Neural progenitor cell (in vitro differentiated cells): ENCODE measurements around the gene ZNF521. TPM values are rescaled to one million over a fixed set of nuclear protein-coding genes. Genes with fewer than 3 reads are reported as not detected.

Experiments used
- DNase-seq: peaks from one replicate; pipeline ENCODE4 v3.0.0-alpha.2; 2016; ENCODE audit warnings: low spot score
- H2AFZ ChIP-seq: fragments of 200-600 bp; sonication (generic); replicated peaks from 2 replicates; pipeline ENCODE4 v1.6.1; 2016; ENCODE audit warnings: antibody characterized with exemption
- H3F3A ChIP-seq: fragments of 200-600 bp; sonication (generic); 2 replicates; pipeline ENCODE4 v1.6.1; 2016; ENCODE audit warnings: antibody characterized with exemption, low read depth
- H3K27ac ChIP-seq: fragments of 200-600 bp; sonication (generic); 2 replicates; pipeline ENCODE4 v1.5.1; 2016; ENCODE audit warnings: mild to moderate bottlenecking
- H3K27me3 ChIP-seq: fragments of 200-600 bp; sonication (generic); 2 replicates; pipeline ENCODE4 v1.6.1; 2016; ENCODE audit warnings: mild to moderate bottlenecking, moderate library complexity
- H3K36me3 ChIP-seq: fragments of 200-600 bp; sonication (generic); 2 replicates; pipeline ENCODE4 v1.5.1; 2016
- H3K4me1 ChIP-seq: fragments of 200-600 bp; sonication (generic); 2 replicates; pipeline ENCODE4 v1.6.1; 2016; ENCODE audit warnings: mixed run types
- H3K4me2 ChIP-seq: fragments of 200-600 bp; sonication (generic); 2 replicates; pipeline ENCODE4 v1.6.1; 2016
- H3K4me3 ChIP-seq: fragments of 200-600 bp; sonication (generic); 2 replicates; pipeline ENCODE4 v1.5.1; 2016
- H3K79me2 ChIP-seq: fragments of 200-600 bp; sonication (generic); 2 replicates; pipeline ENCODE4 v1.6.1; 2016; ENCODE audit warnings: low read depth
- H3K9ac ChIP-seq: fragments of 200-600 bp; sonication (generic); 2 replicates; pipeline ENCODE4 v1.6.1; 2016
- H3K9me3 ChIP-seq: fragments of 200-600 bp; sonication (generic); 2 replicates; pipeline ENCODE4 v1.5.1; 2016; ENCODE audit warnings: low read depth
- H4K20me1 ChIP-seq: fragments of 200-600 bp; sonication (generic); 2 replicates; pipeline ENCODE4 v1.6.1; 2016; ENCODE audit warnings: low read depth
- H3K27ac Mint-ChIP-seq: 3 replicates; pipeline ENCODE4 v1.8.0; 2021; ENCODE audit warnings: mixed read lengths
- H3K27me3 Mint-ChIP-seq: 2 replicates; pipeline ENCODE4 v1.8.0; 2022; ENCODE audit warnings: low read depth, mild to moderate bottlenecking, inconsistent platforms, moderate library complexity, mixed read lengths; ENCODE audit not compliant: insufficient read depth
- H3K36me3 Mint-ChIP-seq: 3 replicates; pipeline ENCODE4 v1.8.0; 2021; ENCODE audit warnings: mixed read lengths
- H3K4me1 Mint-ChIP-seq: 3 replicates; pipeline ENCODE4 v1.8.0; 2021; ENCODE audit warnings: mixed read lengths
- H3K4me3 Mint-ChIP-seq: 3 replicates; pipeline ENCODE4 v1.8.0; 2021; ENCODE audit warnings: mild to moderate bottlenecking, moderate library complexity, mixed read lengths
- H3K9me3 Mint-ChIP-seq: 3 replicates; pipeline ENCODE4 v1.8.0; 2020; ENCODE audit warnings: mixed read lengths
- CTCF ChIP-seq: fragments of 200-600 bp; sonication (generic); IDR thresholded peaks from 2 replicates; pipeline ENCODE4 v1.5.1; 2017; ENCODE audit warnings: antibody characterized with exemption, mild to moderate bottlenecking
- EZH2 ChIP-seq: fragments of 200-600 bp; sonication (generic); IDR thresholded peaks from 2 replicates; pipeline ENCODE4 v1.6.1; 2017; ENCODE audit warnings: antibody characterized with exemption, mild to moderate bottlenecking, moderate library complexity
- EZH2phosphoT487 ChIP-seq: fragments of 200-600 bp; sonication (generic); IDR thresholded peaks from 2 replicates; pipeline ENCODE4 v1.6.1; 2017; ENCODE audit warnings: antibody characterized with exemption
- total RNA-seq: library from RNA; depleted of rRNA; stranded (reverse); fragments of >200 nt; gene quantifications from 2 replicates; pipeline ENCODE4 v1.2.3, GENCODE V29; 2015; ENCODE audit warnings: low replicate concordance

ZNF521 gene
- total RNA-seq, 1 donor from 2014 or later = 136 TPM

- Mint-ChIP-seq H3K9me3 (peaks cover 2% of the 10 kb centered on the region), H3K4me1 (peaks cover 19% of the 10 kb centered on the region), H3K27me3 (peaks cover 8% of the 10 kb centered on the region), H3K27ac (no peak overlapping the region), H3K36me3 (peaks cover 61% of the 10 kb centered on the region), H3K4me3 (no peak overlapping the region)
- Histone ChIP-seq H2AFZ (no peak overlapping the region), H3K27ac (no peak overlapping the region), H3K9ac (no peak overlapping the region), H3F3A (no peaks in the 10 kb centered on the region), H4K20me1 (peaks cover 99% of the 10 kb centered on the region), H3K36me3 (peaks cover 10% of the 10 kb centered on the region), H3K4me2 (no peak overlapping the region), H3K4me1 (no peaks in the 10 kb centered on the region), H3K4me3 (no peak overlapping the region), H3K79me2 (peaks cover 98% of the 10 kb centered on the region), H3K27me3 (no peaks in the 10 kb centered on the region), H3K9me3 (no peaks in the 10 kb centered on the region)
- no peak for TF ChIP-seq EZH2
- no peak for DNase-seq
Observed at GRCh38 chr18:25305584-25305983, 46.4 kb downstream of the ZNF521 start.

GRCh38 chr18:25300492-25300891 is 51.5 kb downstream of the ZNF521 start:
- no peak overlapping the region for H3K27ac Mint-ChIP-seq
- H3K9me3 ChIP-seq = no peaks in the 10 kb centered on the region
- DNase-seq = no peak
- peaks cover 99% of the 10 kb centered on the region for H4K20me1 ChIP-seq
- peaks cover 2% of the 10 kb centered on the region for H3K4me1 Mint-ChIP-seq
- H3K36me3 ChIP-seq = peaks cover 9% of the 10 kb centered on the region
- H3K27me3 Mint-ChIP-seq = peaks cover 4% of the 10 kb centered on the region
- no peaks in the 10 kb centered on the region for H3K27me3 ChIP-seq
- H3K79me2 ChIP-seq = peaks cover 99% of the 10 kb centered on the region
- TF ChIP-seq EZH2 (no peak), EZH2phosphoT487 (no peak), CTCF (no peak)
- H3K4me3 ChIP-seq = no peak overlapping the region
- H3K9ac ChIP-seq = no peak overlapping the region
- no peak overlapping the region for H3K4me3 Mint-ChIP-seq
- H2AFZ ChIP-seq = no peak overlapping the region
- no peak overlapping the region for H3K4me2 ChIP-seq
- H3K36me3 Mint-ChIP-seq = peaks cover 57% of the 10 kb centered on the region
- peaks cover 11% of the 10 kb centered on the region for H3F3A ChIP-seq
- no peak overlapping the region for H3K27ac ChIP-seq
- H3K4me1 ChIP-seq = no peaks in the 10 kb centered on the region
- H3K9me3 Mint-ChIP-seq = peaks cover 2% of the 10 kb centered on the region

- TF ChIP-seq EZH2 (no peak), CTCF (no peak), EZH2phosphoT487 (no peak)
- DNase-seq = no peak
- Histone ChIP-seq H3K79me2 (peaks cover 96% of the 10 kb centered on the region), H3K36me3 (peaks cover 6% of the 10 kb centered on the region), H3K9me3 (no peaks in the 10 kb centered on the region), H3F3A (peaks cover 11% of the 10 kb centered on the region), H3K9ac (no peak overlapping the region), H3K27ac (no peak overlapping the region), H4K20me1 (peaks cover 99% of the 10 kb centered on the region), H3K4me1 (no peaks in the 10 kb centered on the region), H3K27me3 (no peaks in the 10 kb centered on the region), H3K4me2 (no peak overlapping the region), H2AFZ (no peak overlapping the region), H3K4me3 (no peak overlapping the region)
- Mint-ChIP-seq H3K4me3 (no peak overlapping the region), H3K36me3 (peaks cover 57% of the 10 kb centered on the region), H3K27me3 (peaks cover 4% of the 10 kb centered on the region), H3K27ac (no peak overlapping the region), H3K9me3 (peaks cover 2% of the 10 kb centered on the region), H3K4me1 (peaks cover 5% of the 10 kb centered on the region)
Observed at GRCh38 chr18:25299426-25300300, 52.3 kb downstream of the ZNF521 start.

GRCh38 chr18:25298853-25299274 is 53.1 kb downstream of the ZNF521 start:
- Histone ChIP-seq H3K4me3 (no peak overlapping the region), H3K27ac (no peak overlapping the region), H3K36me3 (peaks cover 3% of the 10 kb centered on the region), H3K9ac (no peak overlapping the region), H3K79me2 (peaks cover 95% of the 10 kb centered on the region), H4K20me1 (peaks cover 99% of the 10 kb centered on the region), H3K4me1 (no peaks in the 10 kb centered on the region), H3K27me3 (no peaks in the 10 kb centered on the region), H3K9me3 (no peaks in the 10 kb centered on the region), H3K4me2 (no peak overlapping the region), H2AFZ (no peak overlapping the region), H3F3A (peaks cover 11% of the 10 kb centered on the region)
- no peak overlapping the region for H3K4me3 Mint-ChIP-seq
- H3K4me1 Mint-ChIP-seq = peaks cover 7% of the 10 kb centered on the region
- H3K9me3 Mint-ChIP-seq = peaks cover 2% of the 10 kb centered on the region
- no peak overlapping the region for H3K27ac Mint-ChIP-seq
- TF ChIP-seq CTCF = no peak
- no peak for TF ChIP-seq EZH2phosphoT487
- no peak for TF ChIP-seq EZH2
- peaks cover 51% of the 10 kb centered on the region for H3K36me3 Mint-ChIP-seq
- peaks cover 4% of the 10 kb centered on the region for H3K27me3 Mint-ChIP-seq
- DNase-seq = no peak
